HepG2 (cell line): ENCODE measurements around the gene CEP78. TPM values are rescaled to one million over a fixed set of nuclear protein-coding genes. Genes with fewer than 3 reads are reported as not detected.
"Not testable (repeated sequence)": the region's sequence is repeated elsewhere in the genome, so short reads cannot be mapped to it uniquely, and the experiment has no call there.

ENCODE experiments used
- ATAC-seq: fragments of 200-7000 bp; cut with Tn5 transposase; 3 replicates; pipeline ENCODE4 v1.9.1; 2020; ENCODE audit warnings: mild to moderate bottlenecking, moderate library complexity
- BruUV-seq: library from RNA; stranded (reverse); fragments of 400-500 nt; replicated peaks from 2 replicates; lab custom pipeline; 2021; lab: Mats Ljungman, UMichigan
- CTCF ChIA-PET: fragments of 300-600 bp; formaldehyde crosslinking; extraction: SDS; loops from one replicate; lab custom pipeline; 2021; ENCODE audit warnings: low total read pairs, inconsistent platforms, low intra/inter-chr PET ratio; lab: Yijun Ruan, JAX
- POLR2A ChIA-PET: fragments of 350-600 bp; sonication (Branson Sonifier 250); formaldehyde crosslinking; loops from one replicate; lab custom pipeline; 2020; ENCODE audit warnings: antibody characterized with exemption, inconsistent platforms; lab: Yijun Ruan, JAX
- DNase-seq: peaks from one replicate; pipeline ENCODE4 v3.0.0-alpha.2; 2015; ENCODE audit warnings: low spot score
- FAIRE-seq: peaks from 3 replicates; lab custom pipeline; 2011; peaks lifted over from hg19 to GRCh38; lab: Jason Lieb, UNC
- H2AFZ ChIP-seq: one replicate; pipeline ENCODE4 v1.6.1; 2011; ENCODE audit warnings: low read length, inconsistent platforms
- H3K27ac ChIP-seq: fragments of 300-600 bp; 3 replicates; pipeline ENCODE4 v1.8.0; 2011; ENCODE audit warnings: mixed run types, mild to moderate bottlenecking, mixed read lengths, low read length, inconsistent platforms; ENCODE audit not compliant: insufficient read depth; ENCODE audit errors: extremely low read length
- H3K27me3 ChIP-seq, 2 experiments: fragments of 200-600 bp in 1 of 2; 2 replicates in 1 of 2; 3 replicates in 1 of 2; pipeline versions ENCODE4 v1.6.0 to v1.8.0; 2011; ENCODE audit warnings: low read length in 2 of 2, mild to moderate bottlenecking in 2 of 2, moderate library complexity in 2 of 2, inconsistent platforms in 1 of 2; ENCODE audit not compliant: insufficient read depth in 2 of 2, control insufficient read depth in 1 of 2
- H3K36me3 ChIP-seq, 2 experiments: fragments of 200-600 bp in 1 of 2; replicated peaks in 1 of 2; 2 replicates in 1 of 2; 3 replicates in 1 of 2; pipeline versions ENCODE4 v1.5.1 to v1.8.0; 2011; ENCODE audit warnings: low read length in 2 of 2, inconsistent platforms in 1 of 2; ENCODE audit not compliant: insufficient read depth in 2 of 2, control insufficient read depth in 1 of 2
- H3K4me1 ChIP-seq: 2 replicates; pipeline ENCODE4 v1.5.1; 2012; ENCODE audit warnings: low read length, inconsistent platforms; ENCODE audit not compliant: insufficient read depth
- H3K4me2 ChIP-seq: 2 replicates; pipeline ENCODE4 v1.6.0; 2011; ENCODE audit warnings: low read depth, low read length, inconsistent platforms
- H3K4me3 ChIP-seq, 3 experiments: fragments of 200-600 bp in 1 of 3; sonication (generic), shearing (Covaris generic) in 1 of 3; replicated peaks in 1 of 3; 2 replicates each; pipeline ENCODE4 v1.5.1; 2011 to 2016; ENCODE audit warnings: low read length in 3 of 3, inconsistent platforms in 2 of 3, low read depth in 2 of 3, mild to moderate bottlenecking in 2 of 3, control low read depth in 1 of 3, mixed read lengths in 1 of 3; ENCODE audit not compliant: insufficient read depth in 1 of 3
- H3K79me2 ChIP-seq: one replicate; pipeline ENCODE4 v1.6.1; 2011; ENCODE audit warnings: low read length, inconsistent platforms; ENCODE audit not compliant: insufficient read depth
- H3K9ac ChIP-seq: 2 replicates; pipeline ENCODE4 v1.6.0; 2011; ENCODE audit warnings: mild to moderate bottlenecking, low read depth, low read length, inconsistent platforms; ENCODE audit not compliant: insufficient read depth
- H3K9me3 ChIP-seq: 2 replicates; pipeline ENCODE4 v1.5.1; 2012; ENCODE audit warnings: mild to moderate bottlenecking, low read length
- H4K20me1 ChIP-seq: 2 replicates; pipeline ENCODE4 v1.6.0; 2011; ENCODE audit warnings: inconsistent platforms, mild to moderate bottlenecking, low read length, moderate library complexity; ENCODE audit not compliant: insufficient read depth
- GFI1 ChIP-seq: sonication (generic); formaldehyde crosslinking; IDR thresholded peaks from 2 replicates; pipeline ENCODE4 v1.5.0; 2020; ENCODE audit warnings: missing genetic modification reagents, mild to moderate bottlenecking, borderline replicate concordance
- WGBS: methylation state at CpG from one replicate; pipeline ENCODE4 v1.1.6; 2017; ENCODE audit warnings: low lambda C conversion rate; 5-methylcytosine and 5-hydroxymethylcytosine counted together
- in situ Hi-C: cut with HindIII; loops from 2 replicates; pipeline ENCODE4 v1.10.0; 2017; ENCODE audit warnings: low pct_unique_long_range_greater_than_20kb; ENCODE audit not compliant: extremely low pct_ligation_motif_present
- intact Hi-C: fragments of 100-400 bp; cut with micrococcal nuclease; formaldehyde crosslinking; loops from one replicate; pipeline ENCODE4 v1.10.0; 2022; ENCODE audit not compliant: unreplicated experiment
- polyA plus RNA-seq, 8 experiments: library from polyadenylated mRNA; depleted of rRNA in 3 of 8; stranded (reverse) in 7 of 8; unstranded in 1 of 8; fragments of >200 nt; fragmentation: Illumina TruSeq in 4 of 8; extraction: Trizol in 4 of 8; gene quantifications; 2 replicates each; pipeline versions ENCODE4 v1.2.1 to v1.2.3, GENCODE V29; 2011 to 2016; ENCODE audit warnings: low read depth in 4 of 8, missing spikeins in 1 of 8, mixed read lengths in 1 of 8; ENCODE audit not compliant: insufficient read depth in 1 of 8
- total RNA-seq, 5 experiments: library from RNA; depleted of rRNA; stranded (reverse); fragments of >200 nt; fragmentation: Illumina TruSeq; extraction: Trizol; gene quantifications; 2 replicates each; pipeline ENCODE4 v1.2.3, GENCODE V29; 2016; ENCODE audit warnings: low read depth in 1 of 5
- TF ChIP-seq, protein P1 (sequence below): sonication (generic); formaldehyde crosslinking; IDR thresholded peaks from 2 replicates; pipeline ENCODE4 v1.4.0; 2020; ENCODE audit warnings: low read depth, missing genetic modification reagents

Gene CEP78
- total and polyA plus RNA-seq, 2 of the 13 experiments (the other 11 are each of a cell fraction or from before 2014, with no cell fraction given): 5.1 to 30.8 TPM

DNA sequence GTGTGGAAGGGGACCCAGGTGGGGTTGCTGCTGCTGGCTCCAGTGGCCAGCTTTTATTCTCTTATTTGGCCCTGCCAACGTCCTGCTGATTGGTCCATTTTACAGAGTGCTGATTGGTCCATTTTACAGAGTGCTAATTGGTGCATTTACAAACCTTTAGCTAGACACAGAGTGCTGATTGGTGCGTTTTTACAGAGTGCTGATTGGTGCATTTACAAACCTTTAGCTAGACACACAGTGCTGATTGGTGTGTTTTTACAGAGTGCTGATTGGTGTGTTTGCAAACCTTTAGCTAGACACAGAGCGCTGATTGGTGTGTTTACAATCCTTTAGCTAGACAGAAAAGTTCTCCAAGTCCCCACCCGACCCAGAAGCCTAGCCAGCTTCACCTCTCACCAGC, 48.3 kb downstream of the CEP78 start:
- H4K20me1 ChIP-seq, ATAC-seq, H3K27ac ChIP-seq, intact Hi-C loops, BruUV-seq, H3K4me2 ChIP-seq, H3K9ac ChIP-seq, H3K9me3 ChIP-seq, H3K4me3 ChIP-seq, FAIRE-seq, H3K36me3 ChIP-seq, H3K79me2 ChIP-seq, CTCF ChIA-PET, H2AFZ ChIP-seq, in situ Hi-C loops, H3K27me3 ChIP-seq, DNase-seq: not testable (repeated sequence)
- WGBS: 95% methylated on average over 4 of the region's 4 CpGs
- peaks cover 60% of the 10 kb centered on the region for H3K4me1 ChIP-seq
- POLR2A ChIA-PET: interaction anchor here (6.1 kb wide), 1 partner anchor 13 kb away, joined by 107 read pairs; the partner anchor contains the start of gene PSAT1

DNA sequence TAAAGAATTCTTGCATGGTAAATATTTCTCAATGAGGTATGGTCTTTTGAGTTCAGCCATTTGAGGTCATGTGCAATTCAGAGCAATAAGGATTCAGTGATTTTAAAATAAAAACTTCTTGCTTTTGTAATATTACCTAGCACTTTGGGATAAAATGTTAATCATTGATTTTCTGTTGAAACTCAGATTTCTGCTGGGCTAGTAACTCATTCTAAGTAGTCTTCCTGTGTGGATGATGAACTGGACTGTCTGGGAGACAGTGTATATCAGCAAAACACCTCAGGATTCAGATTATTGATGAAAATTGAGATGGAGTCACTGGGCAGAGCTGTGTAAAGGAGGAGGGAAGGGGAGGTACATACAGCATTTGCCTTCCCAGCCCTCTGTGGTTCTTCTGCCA, 50.2 kb downstream of the CEP78 start:
- ChIA-PET CTCF (no interaction called here), POLR2A (interaction anchor here (6.1 kb wide), 1 partner anchor 11 kb away, joined by 107 read pairs; the partner anchor contains the start of gene PSAT1)
- Histone ChIP-seq H2AFZ (no peak overlapping the region), H3K79me2 (no peaks in the 10 kb centered on the region), H3K27ac (peak overlapping the region; percentile 83), H3K27me3 (no peaks in the 10 kb centered on the region), H3K4me3 (no peak overlapping the region), H3K36me3 (no peaks in the 10 kb centered on the region), H3K4me1 (peaks cover 64% of the 10 kb centered on the region), H3K4me2 (peak overlapping the region; percentile 26; the same call in 1 of the 2 replicates), H4K20me1 (no peaks in the 10 kb centered on the region), H3K9ac (peak overlapping the region; percentile 8; the same call in 1 of the 2 replicates), H3K9me3 (no peaks in the 10 kb centered on the region)
- BruUV-seq: no TSS peak
- DNase-seq: no peak
- no peak for FAIRE-seq
- in situ Hi-C loops (no loop called here), intact Hi-C loops (no loop called here)
- 0 out of 3 replicates have a peak, but pooled peaks have one; percentile 4 for ATAC-seq
- 0 out of 2 replicates have a peak, but pooled peaks have one; percentile 0 for TF ChIP-seq GFI1
- TF ChIP-seq, protein P1, sequence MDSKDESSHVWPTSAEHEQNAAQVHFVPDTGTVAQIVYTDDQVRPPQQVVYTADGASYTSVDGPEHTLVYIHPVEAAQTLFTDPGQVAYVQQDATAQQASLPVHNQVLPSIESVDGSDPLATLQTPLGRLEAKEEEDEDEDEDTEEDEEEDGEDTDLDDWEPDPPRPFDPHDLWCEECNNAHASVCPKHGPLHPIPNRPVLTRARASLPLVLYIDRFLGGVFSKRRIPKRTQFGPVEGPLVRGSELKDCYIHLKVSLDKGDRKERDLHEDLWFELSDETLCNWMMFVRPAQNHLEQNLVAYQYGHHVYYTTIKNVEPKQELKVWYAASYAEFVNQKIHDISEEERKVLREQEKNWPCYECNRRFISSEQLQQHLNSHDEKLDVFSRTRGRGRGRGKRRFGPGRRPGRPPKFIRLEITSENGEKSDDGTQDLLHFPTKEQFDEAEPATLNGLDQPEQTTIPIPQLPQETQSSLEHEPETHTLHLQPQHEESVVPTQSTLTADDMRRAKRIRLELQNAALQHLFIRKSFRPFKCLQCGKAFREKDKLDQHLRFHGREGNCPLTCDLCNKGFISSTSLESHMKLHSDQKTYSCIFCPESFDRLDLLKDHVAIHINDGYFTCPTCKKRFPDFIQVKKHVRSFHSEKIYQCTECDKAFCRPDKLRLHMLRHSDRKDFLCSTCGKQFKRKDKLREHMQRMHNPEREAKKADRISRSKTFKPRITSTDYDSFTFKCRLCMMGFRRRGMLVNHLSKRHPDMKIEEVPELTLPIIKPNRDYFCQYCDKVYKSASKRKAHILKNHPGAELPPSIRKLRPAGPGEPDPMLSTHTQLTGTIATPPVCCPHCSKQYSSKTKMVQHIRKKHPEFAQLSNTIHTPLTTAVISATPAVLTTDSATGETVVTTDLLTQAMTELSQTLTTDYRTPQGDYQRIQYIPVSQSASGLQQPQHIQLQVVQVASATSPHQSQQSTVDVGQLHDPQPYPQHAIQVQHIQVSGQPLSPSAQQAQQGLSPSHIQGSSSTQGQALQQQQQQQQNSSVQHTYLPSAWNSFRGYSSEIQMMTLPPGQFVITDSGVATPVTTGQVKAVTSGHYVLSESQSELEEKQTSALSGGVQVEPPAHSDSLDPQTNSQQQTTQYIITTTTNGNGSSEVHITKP (CRISPR knock-in tag): no peak
- TF ChIP-seq, all 625 proteins: peak for 1
